ENCODE measurements around the gene FN1.

FN1 gene

GRCh38 chr2:215460682-215461382 is 25.0 kb upstream of the FN1 start:
- no peaks in the 10 kb centered on the region for H3K79me2 ChIP-seq (ENCODE audit: control insufficient read depth, insufficient read depth, low read length)
- no peak overlapping the region for H2BK15ac ChIP-seq (replicated peaks; ENCODE audit: low read depth)
- H3K79me1 ChIP-seq (ENCODE audit: low read length): no peaks in the 10 kb centered on the region
- no peak overlapping the region for H3K4me2 ChIP-seq (ENCODE audit: low read length)
- H2AK5ac ChIP-seq (ENCODE audit: low read length): no peak overlapping the region
- H3K4me1 ChIP-seq (ENCODE audit: control insufficient read depth, low read depth, low read length): no peaks in the 10 kb centered on the region
- no peak overlapping the region for H3K18ac ChIP-seq (ENCODE audit: low read length)
- no peaks in the 10 kb centered on the region for H3K36me3 ChIP-seq (ENCODE audit: control insufficient read depth, insufficient read depth, low read length)
- no peak overlapping the region for H4K8ac ChIP-seq (ENCODE audit: low read depth, low read length)
- WGBS (ENCODE audit: extremely low coverage, insufficient coverage, low lambda C conversion rate): no CpG with 5 or more reads among the region's 4 CpGs
- H3K56ac ChIP-seq (ENCODE audit: low read length): no peak overlapping the region
- no peak overlapping the region for H4K5ac ChIP-seq (ENCODE audit: low read length)
- H3K4me3 ChIP-seq (ENCODE audit: low read length): no peak overlapping the region
- no peak overlapping the region for H3K9ac ChIP-seq (ENCODE audit: low read length)
- no peak for DNase-seq
- H2BK5ac ChIP-seq (ENCODE audit: low read length): no peak overlapping the region
- no peak overlapping the region for H3K27ac ChIP-seq (ENCODE audit: low read depth, low read length)
- no peak overlapping the region for H2BK120ac ChIP-seq (ENCODE audit: low read depth, low read length)
- H3K4ac ChIP-seq (ENCODE audit: low read depth, low read length): no peak overlapping the region
- no peak overlapping the region for H3K23ac ChIP-seq (ENCODE audit: low read length)
- H3K27me3 ChIP-seq (ENCODE audit: insufficient read depth, low read length, poor library complexity): no peaks in the 10 kb centered on the region

- H3K9ac ChIP-seq (ENCODE audit: low read length): no peak overlapping the region
- no peak overlapping the region for H3K27ac ChIP-seq (ENCODE audit: low read depth, low read length)
- no peaks in the 10 kb centered on the region for H3K36me3 ChIP-seq (ENCODE audit: control insufficient read depth, insufficient read depth, low read length)
- no peaks in the 10 kb centered on the region for H3K4me1 ChIP-seq (ENCODE audit: control insufficient read depth, low read depth, low read length)
- peak overlapping the region; percentile 70 for H3K18ac ChIP-seq (ENCODE audit: low read length)
- H2BK15ac ChIP-seq (replicated peaks; ENCODE audit: low read depth): peak overlapping the region; percentile 65
- H3K56ac ChIP-seq (ENCODE audit: low read length): no peak overlapping the region
- H2AK5ac ChIP-seq (ENCODE audit: low read length): no peak overlapping the region
- H3K4me2 ChIP-seq (ENCODE audit: low read length): no peak overlapping the region
- no peak overlapping the region for H3K23ac ChIP-seq (ENCODE audit: low read length)
- DNase-seq: no peak
- H3K79me2 ChIP-seq (ENCODE audit: control insufficient read depth, insufficient read depth, low read length): no peaks in the 10 kb centered on the region
- no peak overlapping the region for H4K5ac ChIP-seq (ENCODE audit: low read length)
- H3K4me3 ChIP-seq (ENCODE audit: low read length): no peak overlapping the region
- no peaks in the 10 kb centered on the region for H3K79me1 ChIP-seq (ENCODE audit: low read length)
- no peak overlapping the region for H2BK5ac ChIP-seq (ENCODE audit: low read length)
- no peak overlapping the region for H4K8ac ChIP-seq (ENCODE audit: low read depth, low read length)
- peak overlapping the region; percentile 36 for H3K4ac ChIP-seq (ENCODE audit: low read depth, low read length)
- no CpG with 5 or more reads among the region's 3 CpGs for WGBS (ENCODE audit: extremely low coverage, insufficient coverage, low lambda C conversion rate)
- no peaks in the 10 kb centered on the region for H3K27me3 ChIP-seq (ENCODE audit: insufficient read depth, low read length, poor library complexity)
- peak overlapping the region; percentile 10 for H2BK120ac ChIP-seq (ENCODE audit: low read depth, low read length)
Measured at GRCh38 chr2:215455958-215456357, 20.1 kb upstream of the FN1 start.

- H2BK120ac ChIP-seq (ENCODE audit: low read depth, low read length): no peak overlapping the region
- no peaks in the 10 kb centered on the region for H3K79me1 ChIP-seq (ENCODE audit: low read length)
- H4K5ac ChIP-seq (ENCODE audit: low read length): no peak overlapping the region
- H2AK5ac ChIP-seq (ENCODE audit: low read length): no peak overlapping the region
- no CpG with 5 or more reads among the region's 5 CpGs for WGBS (ENCODE audit: extremely low coverage, insufficient coverage, low lambda C conversion rate)
- peak overlapping the region; percentile 56 for H4K8ac ChIP-seq (ENCODE audit: low read depth, low read length)
- no peaks in the 10 kb centered on the region for H3K36me3 ChIP-seq (ENCODE audit: control insufficient read depth, insufficient read depth, low read length)
- H2BK15ac ChIP-seq (replicated peaks; ENCODE audit: low read depth): no peak overlapping the region
- no peaks in the 10 kb centered on the region for H3K79me2 ChIP-seq (ENCODE audit: control insufficient read depth, insufficient read depth, low read length)
- peak; percentile 40 for DNase-seq
- H3K27ac ChIP-seq (ENCODE audit: low read depth, low read length): no peak overlapping the region
- no peak overlapping the region for H3K56ac ChIP-seq (ENCODE audit: low read length)
- H3K23ac ChIP-seq (ENCODE audit: low read length): no peak overlapping the region
- H2BK5ac ChIP-seq (ENCODE audit: low read length): no peak overlapping the region
- peak overlapping the region; percentile 60 for H3K18ac ChIP-seq (ENCODE audit: low read length)
- no peak overlapping the region for H3K4ac ChIP-seq (ENCODE audit: low read depth, low read length)
- no peak overlapping the region for H3K4me3 ChIP-seq (ENCODE audit: low read length)
- no peaks in the 10 kb centered on the region for H3K27me3 ChIP-seq (ENCODE audit: insufficient read depth, low read length, poor library complexity)
- H3K4me2 ChIP-seq (ENCODE audit: low read length): no peak overlapping the region
- no peaks in the 10 kb centered on the region for H3K4me1 ChIP-seq (ENCODE audit: control insufficient read depth, low read depth, low read length)
- no peak overlapping the region for H3K9ac ChIP-seq (ENCODE audit: low read length)
Measured at GRCh38 chr2:215454519-215455246, 18.8 kb upstream of the FN1 start.

- H3K4me3 ChIP-seq (ENCODE audit: low read length): no peak overlapping the region
- peak; percentile 73 for DNase-seq
- no CpG with 5 or more reads among the region's 5 CpGs for WGBS (ENCODE audit: extremely low coverage, insufficient coverage, low lambda C conversion rate)
- peak overlapping the region; percentile 74 for H2BK15ac ChIP-seq (replicated peaks; ENCODE audit: low read depth)
- H3K79me1 ChIP-seq (ENCODE audit: low read length): no peaks in the 10 kb centered on the region
- no peak overlapping the region for H4K8ac ChIP-seq (ENCODE audit: low read depth, low read length)
- H3K27ac ChIP-seq (ENCODE audit: low read depth, low read length): no peak overlapping the region
- no peaks in the 10 kb centered on the region for H3K36me3 ChIP-seq (ENCODE audit: control insufficient read depth, insufficient read depth, low read length)
- no peak overlapping the region for H3K23ac ChIP-seq (ENCODE audit: low read length)
- H3K9ac ChIP-seq (ENCODE audit: low read length): no peak overlapping the region
- no peak overlapping the region for H4K5ac ChIP-seq (ENCODE audit: low read length)
- H3K79me2 ChIP-seq (ENCODE audit: control insufficient read depth, insufficient read depth, low read length): no peaks in the 10 kb centered on the region
- no peaks in the 10 kb centered on the region for H3K27me3 ChIP-seq (ENCODE audit: insufficient read depth, low read length, poor library complexity)
- H3K4me1 ChIP-seq (ENCODE audit: control insufficient read depth, low read depth, low read length): no peaks in the 10 kb centered on the region
- H3K56ac ChIP-seq (ENCODE audit: low read length): no peak overlapping the region
- no peak overlapping the region for H2BK120ac ChIP-seq (ENCODE audit: low read depth, low read length)
- H3K4ac ChIP-seq (ENCODE audit: low read depth, low read length): peak overlapping the region; percentile 20
- H3K18ac ChIP-seq (ENCODE audit: low read length): no peak overlapping the region
- no peak overlapping the region for H2BK5ac ChIP-seq (ENCODE audit: low read length)
- H3K4me2 ChIP-seq (ENCODE audit: low read length): no peak overlapping the region
- no peak overlapping the region for H2AK5ac ChIP-seq (ENCODE audit: low read length)
Measured at GRCh38 chr2:215452725-215453124, 16.9 kb upstream of the FN1 start.

GRCh38 chr2:215451012-215451756 is 15.3 kb upstream of the FN1 start:
- H3K36me3 ChIP-seq (ENCODE audit: control insufficient read depth, insufficient read depth, low read length): no peaks in the 10 kb centered on the region
- H3K79me1 ChIP-seq (ENCODE audit: low read length): no peaks in the 10 kb centered on the region
- no peak overlapping the region for H3K56ac ChIP-seq (ENCODE audit: low read length)
- no peak overlapping the region for H2BK120ac ChIP-seq (ENCODE audit: low read depth, low read length)
- no peak overlapping the region for H3K23ac ChIP-seq (ENCODE audit: low read length)
- no peak overlapping the region for H4K8ac ChIP-seq (ENCODE audit: low read depth, low read length)
- H3K4ac ChIP-seq (ENCODE audit: low read depth, low read length): no peak overlapping the region
- H4K5ac ChIP-seq (ENCODE audit: low read length): no peak overlapping the region
- H2AK5ac ChIP-seq (ENCODE audit: low read length): no peak overlapping the region
- WGBS (ENCODE audit: extremely low coverage, insufficient coverage, low lambda C conversion rate): no CpG with 5 or more reads among the region's 6 CpGs
- no peak for DNase-seq
- no peak overlapping the region for H3K27ac ChIP-seq (ENCODE audit: low read depth, low read length)
- no peak overlapping the region for H3K4me3 ChIP-seq (ENCODE audit: low read length)
- no peaks in the 10 kb centered on the region for H3K4me1 ChIP-seq (ENCODE audit: control insufficient read depth, low read depth, low read length)
- H3K79me2 ChIP-seq (ENCODE audit: control insufficient read depth, insufficient read depth, low read length): no peaks in the 10 kb centered on the region
- no peaks in the 10 kb centered on the region for H3K27me3 ChIP-seq (ENCODE audit: insufficient read depth, low read length, poor library complexity)
- no peak overlapping the region for H2BK5ac ChIP-seq (ENCODE audit: low read length)
- no peak overlapping the region for H3K9ac ChIP-seq (ENCODE audit: low read length)
- H3K18ac ChIP-seq (ENCODE audit: low read length): no peak overlapping the region
- no peak overlapping the region for H2BK15ac ChIP-seq (replicated peaks; ENCODE audit: low read depth)
- no peak overlapping the region for H3K4me2 ChIP-seq (ENCODE audit: low read length)
